PC-3 (cell line): ENCODE data around the gene GTF2B.

Experiments
- CTCF ChIP-seq: fragments of 300-600 bp; sonication (generic); conservative IDR thresholded peaks from 2 replicates; pipeline ENCODE4 v1.5.1; 2017; ENCODE audit warnings: antibody characterized with exemption, low read depth, mild to moderate bottlenecking, low read length
- EZH2phosphoT487 ChIP-seq: fragments of 300-600 bp; sonication (generic); IDR thresholded peaks from 2 replicates; pipeline ENCODE4 v1.6.1; 2018; ENCODE audit warnings: mild to moderate bottlenecking, antibody characterized with exemption, low read length, borderline replicate concordance

- TF ChIP-seq CTCF, result no peak
- TF ChIP-seq EZH2phosphoT487, result no peak
Measured at GRCh38 chr1:88883156-88883555, 8.2 kb downstream of the GTF2B start.
